Ammon's horn (tissue), 1 donor: ENCODE data around the gene AMPH.

Source experiments
- DNase-seq: peaks from one replicate; pipeline ENCODE4 v3.0.0-alpha.2; 2016; ENCODE audit warnings: low spot score

Gene AMPH

GRCh38 chr7:38542156-38542555 is 89.0 kb downstream of the AMPH start:
- peak; percentile 18 for DNase-seq

GRCh38 chr7:38541440-38541839 is 89.7 kb downstream of the AMPH start:
- no peak for DNase-seq

- no peak for DNase-seq
Observed at GRCh38 chr7:38539477-38540081, 91.6 kb downstream of the AMPH start.

- DNase-seq, result peak; percentile 34
Observed at GRCh38 chr7:38535073-38535472, 96.1 kb downstream of the AMPH start.

- DNase-seq, result no peak
Observed at GRCh38 chr7:38525857-38526256, 105.3 kb downstream of the AMPH start.

GRCh38 chr7:38524786-38525185 is 106.4 kb downstream of the AMPH start:
- DNase-seq, result no peak

GRCh38 chr7:38520741-38521140 is 110.4 kb downstream of the AMPH start:
- DNase-seq, result no peak

- no peak for DNase-seq
Observed at GRCh38 chr7:38518541-38518940, 112.6 kb downstream of the AMPH start.

- no peak for DNase-seq
Observed at GRCh38 chr7:38512704-38513103, 118.5 kb downstream of the AMPH start.

GRCh38 chr7:38512291-38512690 is 118.9 kb downstream of the AMPH start:
- DNase-seq, result no peak

- no peak for DNase-seq
Observed at GRCh38 chr7:38507384-38507783, 123.8 kb downstream of the AMPH start.

GRCh38 chr7:38506756-38507155 is 124.4 kb downstream of the AMPH start:
- no peak for DNase-seq

- no peak for DNase-seq
Observed at GRCh38 chr7:38506004-38506403, 125.2 kb downstream of the AMPH start.

GRCh38 chr7:38504684-38505083 is 126.5 kb downstream of the AMPH start:
- DNase-seq, result no peak

- no peak for DNase-seq
Observed at GRCh38 chr7:38502848-38503247, 128.3 kb downstream of the AMPH start.

GRCh38 chr7:38502289-38502688 is 128.9 kb downstream of the AMPH start:
- DNase-seq, result no peak

- no peak for DNase-seq
Observed at GRCh38 chr7:38492010-38492409, 139.2 kb downstream of the AMPH start.

- no peak for DNase-seq
Observed at GRCh38 chr7:38482521-38482920, 148.7 kb downstream of the AMPH start.

- DNase-seq, result no peak
Observed at GRCh38 chr7:38481401-38481800, 149.8 kb downstream of the AMPH start.

- no peak for DNase-seq
Observed at GRCh38 chr7:38478404-38478803, 152.8 kb downstream of the AMPH start.

GRCh38 chr7:38477333-38477732 is 153.8 kb downstream of the AMPH start:
- DNase-seq, result no peak

GRCh38 chr7:38476764-38477163 is 154.4 kb downstream of the AMPH start:
- DNase-seq, result no peak

- no peak for DNase-seq
Observed at GRCh38 chr7:38465956-38466355, 165.2 kb downstream of the AMPH start.
